NCI-H1436 (cell line): ENCODE measurements around the gene TTLL1.

Experiments
- DNase-seq: peaks from one replicate; lab custom pipeline; 2025; lab: John Stamatoyannopoulos, UW

The TTLL1 gene

GRCh38 chr22:43088984-43089717, at the start of gene TTLL1:
Gene TTLL1, minus strand, starts transcription at chr22:43089391. Its CDS starts 13,805 bp downstream, at chr22:43075586.
- peak; percentile 86 for DNase-seq

GRCh38 chr22:43136801-43137200, 47.6 kb upstream of the TTLL1 start:
- no peak for DNase-seq

DNA sequence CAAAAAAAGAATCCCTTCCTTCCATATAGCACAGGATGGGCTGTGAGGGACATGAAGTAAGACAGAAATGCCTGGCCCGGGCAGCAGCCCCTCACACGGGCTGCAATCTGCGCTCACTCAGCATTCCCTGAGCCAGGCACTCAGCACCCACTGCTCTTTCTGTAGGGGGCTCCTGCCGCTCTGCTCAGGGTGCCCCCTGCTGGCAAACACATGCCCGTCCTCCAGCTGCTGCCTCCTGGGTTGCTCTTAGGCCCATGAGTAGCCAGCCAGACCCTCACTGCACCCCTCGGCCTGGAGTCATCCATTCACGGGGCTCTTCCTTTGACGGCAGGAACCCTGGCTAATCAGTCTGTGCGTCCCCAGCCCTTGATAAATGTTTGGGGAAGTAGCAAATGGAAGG, 47.1 kb upstream of the TTLL1 start:
- DNase-seq: no peak

DNA sequence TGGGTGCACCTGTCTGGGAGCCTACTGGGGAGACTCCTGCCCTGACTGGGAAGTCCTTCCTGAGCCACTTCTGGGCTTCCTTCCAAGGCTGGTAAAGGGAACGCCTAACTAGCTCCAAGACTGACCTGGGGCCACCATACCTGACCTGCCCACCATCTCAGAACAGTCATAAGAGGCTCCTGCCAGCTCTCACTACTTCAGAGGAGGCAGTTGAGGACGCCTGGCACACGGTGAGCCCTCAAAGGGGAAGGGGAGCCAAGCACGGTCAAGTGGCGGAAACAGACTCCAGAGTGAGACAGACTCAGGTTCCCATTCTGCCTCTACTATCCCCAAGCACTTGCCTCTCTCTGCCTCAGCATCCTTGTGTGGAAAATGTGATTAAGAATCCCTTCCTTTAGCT, 46.4 kb upstream of the TTLL1 start:
- DNase-seq: no peak

DNA sequence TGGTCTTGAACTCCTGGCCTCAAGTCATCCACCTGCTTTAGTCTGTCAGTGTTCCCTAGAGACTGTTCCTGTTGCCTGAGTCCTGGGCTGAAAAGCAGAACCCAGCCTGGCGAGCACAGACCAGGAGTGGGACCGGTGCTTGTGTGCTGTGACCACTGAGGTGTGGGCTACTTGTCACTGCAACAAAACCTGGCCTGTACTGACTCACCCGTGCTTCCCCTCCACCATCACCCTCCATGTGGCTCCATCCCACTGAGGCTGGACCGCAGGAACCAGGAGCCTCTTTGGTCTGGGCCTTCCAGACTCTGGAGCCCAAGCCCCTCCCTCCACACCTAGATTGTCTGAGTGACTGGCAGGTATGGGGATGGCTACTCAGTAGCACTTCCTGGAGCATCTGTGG, 45.4 kb upstream of the TTLL1 start:
- no peak for DNase-seq

- DNase-seq: no peak
Measured at GRCh38 chr22:43133401-43133800, 44.2 kb upstream of the TTLL1 start.

DNA sequence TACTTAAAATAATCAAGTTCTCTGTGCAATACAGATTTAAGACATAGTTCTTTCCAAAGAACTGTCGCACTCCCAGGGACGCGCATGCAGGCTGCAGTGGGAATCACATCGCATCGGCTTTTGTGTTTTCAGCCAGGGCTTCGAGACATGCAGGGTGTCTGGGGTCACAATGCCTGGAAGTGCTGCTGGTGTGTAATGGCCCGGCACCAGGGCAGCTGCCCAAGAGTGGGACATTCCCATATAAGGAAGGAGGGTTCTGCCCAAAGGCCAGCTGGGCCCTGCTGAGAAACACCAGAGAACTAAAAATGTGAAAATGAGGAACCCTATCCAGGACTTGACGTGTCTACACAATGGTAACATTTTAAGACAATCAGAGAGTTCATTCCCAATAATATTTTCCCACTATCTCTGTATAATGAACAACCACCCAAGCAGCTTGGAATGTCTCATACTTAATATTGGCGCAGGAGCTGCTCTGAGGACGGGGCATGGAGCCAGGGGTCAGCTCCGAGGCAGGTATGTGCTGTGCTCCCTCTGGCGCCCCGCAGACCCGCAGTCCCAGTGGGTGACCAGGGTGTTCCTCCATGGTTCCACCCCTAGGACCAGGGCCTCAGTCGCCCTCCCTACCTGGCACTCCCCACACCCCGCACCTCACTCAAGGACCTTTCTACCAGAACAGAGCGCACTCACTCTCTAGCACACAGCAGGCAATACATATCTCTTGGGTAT, 42.7 kb upstream of the TTLL1 start:
- no peak for DNase-seq

DNA sequence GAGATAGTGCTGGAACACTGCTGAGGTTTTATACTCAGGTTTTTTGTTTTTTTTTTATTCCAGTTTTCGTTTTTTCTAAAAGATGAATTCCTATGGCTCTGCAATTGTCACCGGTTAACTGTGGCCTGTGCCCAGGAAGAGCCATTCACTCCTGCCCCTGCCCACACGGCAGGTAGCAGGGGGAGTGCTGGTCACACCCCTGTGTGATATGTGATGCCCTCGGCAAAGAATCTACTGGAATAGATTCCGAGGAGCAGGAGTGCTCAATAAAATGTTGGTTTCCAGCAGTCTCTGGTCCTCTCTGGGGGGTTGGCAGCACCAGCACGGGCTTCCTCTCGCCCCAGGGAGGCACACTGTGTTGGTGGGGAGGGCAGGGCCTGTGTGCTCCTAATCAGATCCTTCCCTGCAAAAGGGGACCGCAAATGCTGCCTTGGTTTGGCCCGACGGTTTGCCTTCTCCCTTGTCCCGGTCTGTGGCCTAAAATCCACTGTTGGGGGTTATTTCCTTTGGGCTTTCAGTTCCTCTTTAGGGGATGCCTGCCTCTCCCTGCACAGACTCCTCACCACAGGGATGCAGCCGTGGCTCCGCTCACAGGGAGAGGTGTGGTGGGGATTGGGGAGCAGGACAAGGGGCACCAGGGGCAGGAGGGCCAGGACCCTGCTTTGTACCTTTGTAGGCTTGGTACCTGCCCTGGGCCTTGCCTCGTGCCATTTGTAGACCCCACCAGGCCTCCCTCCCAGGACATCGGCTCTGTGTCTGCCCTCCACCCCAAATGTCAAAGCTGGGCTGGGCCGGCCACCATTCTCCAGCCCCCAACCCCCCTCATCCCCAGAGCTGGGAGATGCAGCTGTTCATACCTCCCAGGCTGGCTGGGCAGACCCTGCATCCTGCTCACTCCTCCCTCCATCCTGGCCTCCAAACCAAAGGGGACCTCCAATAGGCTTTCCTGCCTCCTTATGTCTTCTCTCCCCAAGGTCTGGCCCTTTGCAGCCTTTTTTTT, 40.5 kb upstream of the TTLL1 start:
- DNase-seq: no peak

DNA sequence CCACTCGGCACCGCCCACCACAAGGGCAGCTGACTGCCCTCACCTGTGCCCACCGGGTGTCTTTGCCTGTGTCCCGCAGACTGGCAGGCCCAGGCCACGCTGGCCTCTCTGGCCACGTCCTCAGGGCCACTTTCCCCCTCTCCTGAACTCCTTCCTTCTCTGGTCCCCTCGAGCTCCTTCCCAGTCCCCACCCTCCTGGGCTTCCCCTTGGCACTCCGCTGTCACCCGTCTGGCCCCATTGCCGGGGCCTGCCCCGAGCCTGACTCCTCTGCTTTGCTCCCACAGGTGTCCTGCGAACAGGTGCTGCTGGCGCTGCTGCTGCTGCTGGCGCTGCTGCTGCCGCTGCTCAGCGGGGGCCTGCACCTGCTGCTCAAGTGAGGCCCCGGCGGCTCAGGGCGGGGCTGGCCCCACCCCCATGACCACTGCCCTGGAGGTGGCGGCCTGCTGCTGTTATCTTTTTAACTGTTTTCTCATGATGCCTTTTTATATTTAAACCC, 39.8 kb upstream of the TTLL1 start:
- peak; percentile 42 for DNase-seq

DNA sequence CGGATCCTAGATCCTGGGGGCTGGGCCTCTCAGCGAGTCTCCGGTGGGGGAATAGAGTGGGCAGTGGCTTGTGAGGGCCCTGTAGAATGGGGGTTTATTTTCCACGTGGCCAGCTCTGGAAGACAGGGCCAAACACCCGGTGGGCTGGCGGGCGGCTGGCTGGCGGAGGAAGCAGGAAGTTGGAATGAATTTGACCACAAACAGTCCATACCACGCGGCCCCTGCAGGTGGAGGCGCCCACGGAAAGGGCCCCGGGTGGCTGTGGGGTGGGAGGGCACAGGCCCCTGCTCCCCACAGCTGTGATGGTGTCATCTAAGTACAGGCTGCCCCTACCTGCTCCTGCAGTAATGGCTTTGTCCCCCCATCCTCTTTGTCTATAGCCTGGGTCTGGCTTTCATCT, 38.9 kb upstream of the TTLL1 start:
- DNase-seq: no peak

- no peak for DNase-seq
Measured at GRCh38 chr22:43127166-43127908, 38.1 kb upstream of the TTLL1 start.

- no peak for DNase-seq
Measured at GRCh38 chr22:43126501-43127165, 37.4 kb upstream of the TTLL1 start.

GRCh38 chr22:43118953-43119458, 29.8 kb upstream of the TTLL1 start:
- no peak for DNase-seq

GRCh38 chr22:43118024-43118849, 29.0 kb upstream of the TTLL1 start:
- no peak for DNase-seq

DNA sequence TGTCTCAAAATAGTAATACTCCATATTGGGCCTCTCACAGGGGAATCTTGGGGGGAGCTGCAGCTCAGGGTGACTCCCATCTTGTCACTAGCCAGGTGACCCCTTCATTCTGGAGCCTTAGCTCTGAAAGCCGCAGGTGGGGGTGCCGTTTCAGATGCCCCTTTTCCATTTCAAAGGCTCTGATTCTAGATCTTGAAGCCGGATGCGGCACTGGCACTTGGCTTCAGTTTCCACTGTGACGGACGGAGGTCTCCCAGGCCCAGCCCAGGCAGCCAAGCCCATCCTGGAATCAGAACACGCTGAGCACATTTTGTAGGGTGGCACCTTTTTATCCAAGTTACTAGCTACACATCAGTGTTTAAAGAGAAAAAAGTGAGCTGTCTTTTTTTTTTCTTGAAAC, 27.7 kb upstream of the TTLL1 start:
- no peak for DNase-seq

DNA sequence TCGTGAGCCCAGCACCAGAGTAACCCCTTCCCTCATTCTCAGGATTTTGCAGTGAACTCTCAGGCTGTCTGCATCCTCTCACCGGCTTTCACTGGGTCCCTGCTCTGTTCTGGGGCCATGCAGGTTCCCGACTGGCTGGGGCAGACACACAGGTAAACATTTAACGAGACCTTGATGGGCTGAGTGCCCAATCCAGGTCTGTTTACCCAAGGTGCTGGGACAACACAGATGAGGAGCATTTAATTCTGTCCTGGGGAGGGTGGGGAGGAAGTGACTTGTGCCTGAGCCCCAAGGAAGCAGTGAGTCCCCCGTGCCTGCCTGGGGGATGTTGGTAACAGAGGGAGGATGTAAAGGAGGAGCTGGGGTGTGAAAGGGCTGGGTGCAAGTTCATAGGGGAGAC, 25.8 kb upstream of the TTLL1 start:
- DNase-seq: no peak

GRCh38 chr22:43113526-43114251, 24.5 kb upstream of the TTLL1 start:
- DNase-seq: no peak

DNA sequence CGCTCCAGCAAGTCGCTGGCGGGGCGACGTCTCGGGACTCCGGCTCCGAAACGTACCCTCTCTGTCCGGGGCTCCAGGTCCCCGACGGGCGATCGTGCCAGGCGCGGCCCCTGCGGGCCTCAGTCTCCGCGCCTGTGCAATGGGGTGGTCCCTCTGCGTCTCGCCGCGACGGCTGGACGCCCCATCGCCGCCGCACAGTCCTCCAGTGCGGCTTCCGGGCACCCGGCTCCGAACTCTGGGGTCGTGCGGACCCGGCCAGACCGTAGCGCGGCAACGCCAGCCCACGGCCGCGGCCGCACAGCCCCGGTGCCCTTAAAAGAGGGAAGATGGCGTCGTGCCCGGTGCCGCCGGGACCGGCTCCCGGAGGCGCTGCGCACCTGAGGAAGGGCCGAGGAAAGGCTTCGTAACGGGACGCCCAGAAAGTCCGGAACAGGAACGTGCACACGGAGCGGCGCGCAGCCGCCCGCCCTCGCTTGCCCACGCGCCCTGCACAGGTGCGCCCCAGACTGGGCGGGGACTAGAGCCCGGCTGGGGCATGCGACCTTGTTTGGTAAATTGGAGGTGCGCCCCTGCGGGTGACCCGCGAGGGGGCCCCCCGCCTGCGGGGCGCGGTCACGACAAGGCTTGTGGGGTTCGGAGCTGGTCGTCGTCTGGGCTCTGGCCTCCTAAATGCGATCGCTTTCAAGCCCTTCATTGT, 21.9 kb upstream of the TTLL1 start:
- DNase-seq: peak; percentile 6
